GM19455 (cell line): ENCODE measurements around the gene ATXN10.
"Not testable (repeated sequence)": the region's sequence is repeated elsewhere in the genome, so short reads cannot be mapped to it uniquely, and the experiment has no call there.

Experiments used
- ATAC-seq: cut with Tn5 transposase; IDR thresholded peaks from one replicate; pipeline ENCODE4 v1.9.1; 2021; ENCODE audit not compliant: unreplicated experiment

ATXN10 gene

DNA sequence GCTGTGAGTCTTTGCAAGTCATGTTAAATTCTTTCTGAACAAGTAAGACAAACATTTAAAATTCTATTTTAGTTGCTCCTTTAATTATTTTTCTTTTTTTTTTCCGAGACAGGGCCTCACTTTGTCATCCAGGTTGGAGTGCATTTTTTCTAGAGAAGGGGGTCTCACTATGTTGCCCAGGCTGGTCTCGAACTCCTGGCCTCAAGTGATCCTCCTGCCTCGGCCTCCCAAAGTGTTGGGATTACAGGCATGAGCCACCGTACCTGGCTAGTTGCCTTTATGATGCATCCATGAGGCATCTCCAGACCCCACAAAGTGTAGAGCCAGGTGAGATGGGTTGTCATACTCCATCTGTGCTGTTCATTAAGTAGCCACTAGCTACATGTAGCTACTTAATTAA, 4.4 kb downstream of the ATXN10 start:
- no peak for ATAC-seq

DNA sequence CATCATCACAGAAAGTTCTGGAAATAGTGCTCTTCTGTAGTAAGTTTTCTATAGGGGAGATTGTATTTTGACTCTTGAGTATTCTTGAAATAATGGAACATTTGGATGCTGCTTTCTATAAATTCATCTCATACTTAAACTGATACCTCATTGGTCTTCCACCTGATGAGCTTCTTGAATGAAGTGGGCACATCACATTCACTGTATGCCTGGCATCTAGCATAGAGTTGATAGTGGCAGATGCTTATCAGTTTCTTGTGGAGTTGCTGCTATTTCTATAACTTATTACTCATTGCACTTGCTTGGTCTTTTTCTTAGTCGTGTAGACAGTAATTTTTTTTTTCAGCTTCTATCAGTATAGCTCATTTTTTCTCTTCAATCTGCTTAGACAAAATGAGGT, 5.4 kb downstream of the ATXN10 start:
- ATAC-seq: no peak

DNA sequence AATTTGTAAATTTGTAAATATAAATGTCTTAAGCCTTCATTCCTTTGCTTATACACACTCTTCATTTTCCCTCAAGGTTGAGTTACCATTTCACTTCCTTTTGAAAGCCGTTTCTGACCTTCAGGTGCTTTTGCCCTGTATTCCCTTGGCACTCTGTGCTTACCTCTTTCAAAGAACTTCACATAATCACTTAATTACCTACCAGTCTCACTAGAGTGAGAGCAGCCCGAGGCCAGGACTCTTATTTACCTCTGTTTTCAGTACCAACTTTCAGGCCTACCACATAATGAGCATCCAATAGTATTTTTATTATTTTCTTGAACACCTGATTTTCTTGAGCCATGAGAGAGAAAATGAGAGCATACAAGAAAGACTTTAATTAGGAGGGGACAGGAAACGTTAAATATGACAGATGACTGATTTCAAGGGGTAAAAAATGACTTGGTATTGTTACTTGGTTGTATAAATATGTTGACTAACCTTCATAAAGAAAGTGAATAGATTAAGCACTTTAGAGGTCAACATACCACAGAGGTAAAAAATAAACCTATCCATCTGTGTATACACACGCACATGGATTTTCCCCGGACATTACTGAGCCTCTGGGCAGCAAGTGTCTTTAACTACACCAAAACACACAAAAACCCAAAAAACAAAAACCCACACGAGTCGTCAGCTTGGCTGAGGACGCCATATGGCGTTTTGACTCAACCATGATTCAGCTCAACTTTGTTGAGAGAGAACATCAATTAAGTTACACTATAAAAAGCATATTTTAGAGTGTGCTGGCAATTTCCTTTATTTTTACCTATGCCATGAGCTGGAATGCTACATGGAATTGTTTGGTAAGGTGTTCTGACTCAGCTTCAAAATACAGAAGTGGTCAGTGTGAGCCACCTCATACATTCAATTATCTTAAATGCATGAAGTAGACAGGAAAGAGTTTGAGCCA, 7.6 kb downstream of the ATXN10 start:
- ATAC-seq: peak; percentile 51

DNA sequence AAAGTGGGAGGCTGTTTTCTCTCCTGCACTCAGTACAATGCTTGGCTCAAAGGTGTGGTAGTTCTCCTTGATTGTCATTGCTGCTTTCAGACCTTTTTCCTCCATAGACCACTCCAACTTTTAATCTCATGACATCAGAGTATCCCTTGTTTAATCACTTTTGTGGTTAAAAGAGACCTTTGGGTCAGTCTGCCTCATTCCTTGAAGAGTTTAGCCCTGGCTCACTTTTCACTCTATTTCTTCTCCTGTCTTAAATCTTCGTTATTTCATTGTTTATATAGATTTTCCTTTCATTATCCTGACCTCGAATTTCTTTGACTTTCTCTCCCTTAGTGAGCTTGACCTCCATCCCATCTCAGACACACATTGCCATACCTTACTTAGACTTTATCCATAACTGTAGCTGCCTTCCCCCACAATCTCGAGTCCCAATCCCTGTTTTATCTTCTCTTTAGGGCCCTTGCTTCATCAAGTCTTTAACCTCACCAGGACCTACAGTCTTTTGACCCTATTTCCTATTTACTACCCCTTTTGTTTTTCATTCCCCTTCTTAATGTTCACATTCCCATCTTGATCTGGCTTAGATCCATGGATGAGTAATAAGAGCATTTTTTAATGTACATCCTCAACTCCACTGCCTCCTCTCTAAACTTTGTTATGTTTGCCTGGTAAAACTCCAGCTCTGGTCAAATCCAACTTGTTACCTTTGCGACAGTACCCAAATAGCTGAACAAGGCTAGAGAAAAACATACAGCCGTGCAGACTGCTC, 9.5 kb downstream of the ATXN10 start:
- ATAC-seq: no peak

DNA sequence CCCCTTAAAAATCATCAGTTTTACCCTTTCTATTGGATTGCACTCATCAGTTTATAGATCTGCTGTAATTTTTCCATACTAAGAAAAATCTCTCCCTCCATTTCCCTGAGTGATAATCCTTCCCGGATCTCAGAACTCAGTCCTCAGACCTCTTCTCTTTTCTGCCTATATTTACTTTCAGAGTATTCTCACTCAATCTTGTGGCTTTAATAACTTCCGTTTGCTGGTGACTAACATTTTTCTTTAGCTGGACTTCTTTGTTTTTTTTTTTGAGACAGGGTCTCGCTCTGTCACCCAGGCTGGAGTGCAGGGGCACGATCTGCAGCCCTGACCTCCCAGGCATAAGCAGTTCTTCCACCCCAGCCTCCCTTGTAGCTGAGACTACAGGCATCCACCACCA, 10.4 kb downstream of the ATXN10 start:
- no peak for ATAC-seq

DNA sequence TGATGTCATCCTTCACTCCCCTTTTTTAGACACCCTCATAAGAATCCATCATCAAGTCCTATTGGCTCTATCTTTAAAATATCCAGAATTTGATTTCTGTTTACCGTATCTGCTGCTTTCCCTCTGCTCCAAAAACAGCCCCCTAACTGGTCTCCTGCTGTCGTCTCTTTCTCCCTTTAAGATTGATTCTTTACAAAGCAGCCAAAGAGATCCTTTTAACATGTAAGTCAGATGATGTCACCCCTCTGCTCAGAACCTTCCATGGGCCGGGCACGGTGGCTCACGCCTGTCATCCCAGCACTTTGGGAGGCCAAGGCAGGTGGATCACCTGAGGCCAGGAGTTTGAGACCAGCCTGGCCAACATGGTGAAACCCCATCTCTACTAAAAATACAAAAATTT, 11.1 kb downstream of the ATXN10 start:
- ATAC-seq: not testable (repeated sequence)

DNA sequence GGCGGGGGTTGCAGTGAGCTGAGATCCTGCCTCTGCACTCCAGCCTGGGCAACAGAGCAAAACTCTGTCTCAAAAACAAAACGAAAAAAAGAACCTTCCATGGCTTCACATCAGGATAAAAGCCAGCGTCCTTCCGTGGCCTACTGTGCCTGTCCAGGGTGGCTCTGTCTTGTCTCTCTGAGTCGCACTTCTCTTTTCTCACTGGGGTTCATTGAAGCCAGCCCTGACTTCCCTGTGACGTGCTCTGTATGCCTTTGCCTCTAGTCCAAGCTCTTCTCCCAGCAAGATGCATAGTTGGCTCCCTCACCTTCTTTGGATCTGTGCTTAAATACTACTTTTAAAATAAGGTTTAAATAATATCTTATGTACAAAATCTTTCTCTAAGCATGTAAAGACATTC, 11.6 kb downstream of the ATXN10 start:
- no peak for ATAC-seq

DNA sequence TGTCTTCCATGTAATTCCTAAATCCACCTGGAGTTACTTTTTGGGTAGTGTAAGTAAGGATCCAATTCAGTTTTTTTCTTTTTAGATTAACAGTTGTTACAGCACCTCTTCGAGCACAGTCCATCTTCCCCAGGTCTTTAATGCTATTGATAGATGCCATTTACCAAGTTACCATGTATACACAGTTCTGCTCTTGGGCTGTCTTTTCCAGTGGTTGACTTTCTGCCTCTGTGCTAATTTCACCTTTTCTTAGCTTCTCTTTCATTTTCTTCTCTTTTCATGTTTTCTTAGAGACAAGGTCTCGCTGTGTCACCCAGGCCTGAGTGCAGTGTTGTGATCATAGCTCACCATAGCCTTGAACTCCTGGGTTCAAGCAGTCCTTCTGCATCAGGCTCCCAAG, 12.0 kb downstream of the ATXN10 start:
- no peak for ATAC-seq

DNA sequence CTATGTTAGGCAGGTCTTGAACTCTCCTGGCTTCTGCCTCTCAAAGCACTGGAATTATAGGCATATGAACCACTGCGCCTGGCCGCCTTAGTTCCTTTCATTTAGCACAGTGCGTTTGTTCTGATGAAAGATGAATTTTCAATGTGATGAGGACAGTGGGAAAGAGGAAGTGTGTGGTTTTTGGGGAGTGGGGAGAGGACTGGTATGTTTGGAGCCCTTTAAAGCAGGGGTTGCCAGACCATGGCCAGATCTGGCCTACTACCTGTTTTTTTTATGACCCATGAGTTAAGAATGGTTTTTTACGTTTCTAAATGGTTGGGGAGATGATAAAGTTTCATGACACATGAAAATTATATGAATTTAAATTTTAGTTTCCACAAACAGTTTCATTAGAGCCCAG, 12.5 kb downstream of the ATXN10 start:
- ATAC-seq: no peak

DNA sequence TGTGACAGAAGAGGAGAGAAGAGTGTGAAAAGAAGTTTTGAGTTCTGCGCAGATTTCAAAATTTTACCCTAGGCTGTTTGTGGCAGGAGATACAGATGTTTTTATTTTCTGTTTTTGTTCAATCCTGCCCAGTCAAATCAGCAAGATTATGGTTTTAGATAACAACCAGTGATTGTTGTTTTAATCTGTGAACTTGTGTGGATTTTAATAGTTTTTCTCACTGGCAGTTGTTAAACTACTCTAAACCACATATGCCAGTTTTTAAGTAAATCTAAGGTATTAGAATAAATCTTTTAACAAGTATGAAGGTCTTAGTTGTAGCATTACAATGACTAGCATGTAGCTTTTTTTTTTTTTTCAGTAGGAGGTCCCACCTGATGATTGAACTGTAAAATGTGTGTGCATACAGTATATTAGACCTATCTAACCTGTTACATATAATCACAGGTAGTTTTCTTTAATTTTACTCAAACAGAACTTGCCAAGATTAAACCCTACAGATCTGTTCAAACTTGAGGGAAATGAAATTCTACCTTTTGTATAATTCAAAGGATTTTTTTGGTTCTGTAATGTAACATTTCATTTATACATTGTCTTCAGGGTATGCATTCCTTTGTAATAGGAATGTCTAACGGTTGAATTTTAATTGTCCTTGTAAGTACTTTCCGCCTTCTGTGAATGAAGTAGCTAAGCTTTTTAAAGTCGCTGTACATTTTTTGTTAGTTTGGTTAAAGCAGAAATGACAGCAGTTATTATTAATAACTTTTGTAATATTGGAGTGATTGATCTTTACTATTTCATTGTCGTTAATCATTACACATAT, 13.3 kb downstream of the ATXN10 start:
- ATAC-seq: no peak

DNA sequence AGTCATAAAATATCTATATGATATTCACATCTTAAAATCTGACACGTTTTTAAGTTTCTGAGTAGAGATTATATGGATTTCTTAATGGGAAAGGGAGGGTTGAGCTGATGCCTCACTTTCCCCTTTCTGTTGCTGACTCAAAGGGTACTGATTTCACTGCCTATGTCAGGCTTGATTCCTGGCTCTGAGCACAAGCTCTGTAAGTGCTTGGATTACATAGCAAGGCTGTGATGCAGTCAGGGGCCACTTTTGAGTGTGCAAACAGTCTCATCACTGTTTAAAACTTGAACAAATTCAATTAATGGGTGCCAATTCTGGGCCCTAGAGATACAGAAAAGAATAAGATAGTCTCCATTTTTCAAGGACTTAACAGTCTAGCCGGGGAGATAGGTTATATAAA, 14.4 kb downstream of the ATXN10 start:
- no peak for ATAC-seq

DNA sequence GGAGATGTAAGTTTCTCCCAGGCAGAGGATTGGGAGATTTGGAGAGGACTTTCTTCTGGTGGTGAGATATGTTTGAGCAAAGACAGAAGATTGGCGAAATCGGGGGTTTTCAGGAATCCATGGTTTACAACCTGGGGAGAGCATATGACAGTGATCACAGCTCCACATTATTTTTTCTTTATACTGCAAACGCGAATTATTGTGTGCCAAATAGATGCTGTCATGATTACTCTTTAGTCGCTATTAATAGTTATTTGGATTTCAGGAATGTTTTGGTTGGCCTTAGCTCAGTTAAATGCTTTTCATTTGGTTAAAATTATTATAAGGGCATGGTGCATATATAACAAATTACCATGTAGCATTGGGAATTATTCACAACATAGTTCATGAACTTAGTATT, 15.2 kb downstream of the ATXN10 start:
- no peak for ATAC-seq

DNA sequence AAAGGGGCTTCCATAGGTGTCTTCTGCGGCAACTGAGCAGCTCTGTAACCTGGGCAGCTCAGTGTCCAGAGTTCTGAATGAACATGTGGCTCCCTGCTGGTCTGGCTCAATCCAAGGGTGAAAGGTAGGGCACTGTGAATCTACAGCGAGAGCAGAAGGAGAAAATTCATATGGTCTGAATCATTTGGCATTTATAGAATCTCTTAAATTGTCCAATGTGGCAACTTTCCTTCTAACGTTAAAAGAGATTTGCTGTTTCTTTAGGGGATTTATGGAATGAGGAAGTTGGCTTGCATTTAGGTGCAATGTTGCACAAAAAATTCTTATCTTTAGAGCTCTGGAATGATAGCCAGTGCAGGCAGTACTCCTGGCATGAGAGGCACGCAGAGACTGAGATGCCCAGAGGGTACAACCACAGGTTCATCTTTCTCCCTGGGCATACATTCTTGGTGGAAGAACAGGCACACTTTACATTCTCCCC, 17.0 kb downstream of the ATXN10 start:
- no peak for ATAC-seq

DNA sequence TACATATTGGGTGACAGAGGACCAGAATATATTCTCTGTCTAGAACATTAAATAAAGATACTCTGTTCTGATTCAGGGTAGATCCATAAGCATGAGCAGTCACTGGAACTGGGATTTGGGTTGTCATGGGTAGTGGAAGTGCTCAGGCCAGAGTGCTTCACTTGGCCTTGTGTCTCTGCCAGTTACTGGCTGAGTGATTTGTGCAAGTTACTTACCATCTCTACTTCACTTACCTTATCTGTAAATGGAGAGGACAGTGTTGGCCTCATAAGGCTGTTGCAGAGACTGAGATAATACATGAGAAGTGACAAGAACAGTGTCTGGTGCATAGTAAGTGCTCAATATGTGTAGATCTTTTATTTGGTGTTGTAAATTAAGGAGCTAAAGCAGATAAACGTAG, 17.6 kb downstream of the ATXN10 start:
- no peak for ATAC-seq

DNA sequence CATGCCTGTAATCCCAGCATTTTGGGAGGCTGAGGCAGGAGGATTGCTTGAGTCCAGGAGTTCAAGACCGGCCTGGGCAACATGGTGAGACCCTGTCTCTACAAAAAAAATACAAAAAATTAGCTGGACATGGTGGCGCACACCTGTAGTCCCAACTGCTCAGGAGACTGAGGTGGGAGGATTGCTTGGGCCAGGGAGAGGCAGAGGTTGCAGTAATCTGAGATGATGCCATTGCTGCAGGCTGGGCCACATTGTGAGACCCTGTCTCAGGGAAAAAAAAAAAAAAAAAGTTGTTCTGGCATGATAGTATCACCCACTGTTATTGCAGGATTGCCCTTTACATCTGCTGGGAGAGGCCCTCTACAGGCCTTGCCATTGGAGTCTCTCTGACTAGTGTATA, 18.4 kb downstream of the ATXN10 start:
- no peak for ATAC-seq

DNA sequence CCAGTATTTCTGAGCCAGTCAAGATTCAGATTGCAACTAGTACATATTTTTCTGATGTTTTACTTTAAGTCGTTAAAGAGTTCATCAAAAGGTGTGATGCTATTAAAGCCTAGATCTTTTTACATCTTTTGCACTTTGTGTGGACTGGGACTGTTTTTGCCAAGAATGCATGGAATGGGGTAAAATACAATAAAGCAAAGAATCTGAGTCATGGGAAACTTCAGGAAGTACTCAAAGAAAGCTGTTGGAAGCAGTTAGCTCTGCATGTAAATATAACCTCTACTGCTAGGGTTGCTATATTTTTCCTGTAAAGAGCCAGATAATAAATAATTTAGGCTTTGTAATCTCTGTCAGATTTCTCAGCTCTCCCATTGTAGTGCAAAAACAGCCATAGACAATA, 20.9 kb downstream of the ATXN10 start:
- no peak for ATAC-seq

DNA sequence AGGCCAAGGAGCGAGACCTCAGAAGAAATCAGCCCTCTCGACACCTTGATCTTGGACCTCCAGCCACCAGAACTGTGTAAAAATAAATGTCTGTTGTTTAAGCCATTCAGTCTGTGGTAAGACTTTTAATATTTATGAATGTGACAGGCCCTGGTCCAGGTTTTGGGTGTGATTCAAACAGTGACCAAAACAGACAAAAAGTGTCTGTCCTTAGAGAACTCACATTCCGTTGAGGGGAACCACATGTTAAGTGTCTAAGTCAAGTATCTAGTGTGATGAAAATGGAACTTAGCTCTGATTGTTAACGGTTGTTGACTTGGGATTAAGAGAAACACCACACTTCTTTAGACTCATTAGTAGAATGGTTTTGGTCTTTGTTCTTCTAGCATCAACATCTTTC, 22.2 kb downstream of the ATXN10 start:
- ATAC-seq: no peak

DNA sequence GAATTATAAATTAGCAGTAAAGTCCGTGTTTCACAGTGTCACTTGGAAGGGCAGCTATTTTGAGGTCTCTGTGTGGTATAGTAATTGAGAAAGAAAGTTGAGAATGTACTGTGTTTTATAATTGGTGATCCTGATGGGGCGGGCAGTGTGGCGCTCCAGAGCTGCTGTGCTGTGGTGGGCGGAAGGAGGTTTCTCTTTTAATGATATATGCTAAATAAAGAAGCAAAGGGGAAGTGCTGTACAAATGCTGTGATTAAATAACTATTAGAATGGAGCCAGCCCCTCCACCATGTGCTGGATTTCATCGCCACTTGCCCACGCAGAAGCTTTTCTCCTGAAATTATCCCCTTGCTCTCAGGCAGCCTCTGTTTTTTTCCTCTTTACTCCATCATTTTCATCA, 24.6 kb downstream of the ATXN10 start:
- no peak for ATAC-seq

DNA sequence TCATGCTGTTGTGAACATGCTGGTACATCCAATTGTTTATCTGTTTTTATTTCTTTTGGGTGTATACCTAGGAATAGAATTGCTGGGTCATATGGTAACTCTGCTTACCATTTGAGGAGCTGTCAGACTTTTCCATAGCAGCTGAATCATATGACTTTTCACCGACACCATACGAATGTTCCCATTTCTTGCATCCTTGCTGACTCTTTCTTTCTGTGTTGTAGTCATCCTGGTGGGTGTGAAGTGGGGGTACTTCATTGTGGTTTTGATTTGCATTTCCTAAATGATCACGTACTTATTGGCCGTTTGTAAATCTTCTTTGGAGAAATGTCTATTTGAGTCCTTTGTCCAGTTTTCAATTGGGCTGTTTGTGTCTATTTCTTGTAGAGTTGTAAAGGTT, 26.5 kb downstream of the ATXN10 start:
- ATAC-seq: no peak

DNA sequence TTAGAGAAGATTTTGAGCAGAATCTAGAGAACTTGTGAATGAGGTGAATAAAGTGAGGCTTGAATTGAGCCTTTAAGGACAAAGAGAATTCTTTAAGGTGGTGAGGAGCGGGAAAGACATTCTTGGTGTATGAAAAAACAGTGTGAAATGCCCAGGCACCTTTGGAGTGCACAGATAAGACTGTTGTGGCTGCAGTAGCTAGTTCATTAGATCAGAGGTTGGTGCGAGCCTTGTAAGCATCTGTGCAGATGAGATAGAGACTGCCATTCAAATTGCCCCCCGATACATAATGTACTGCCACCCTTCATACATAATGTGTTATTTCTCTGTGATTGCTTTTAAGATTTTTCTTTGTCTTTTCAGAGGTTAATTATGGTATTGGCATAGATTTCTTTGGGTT, 31.3 kb downstream of the ATXN10 start:
- ATAC-seq: no peak

DNA sequence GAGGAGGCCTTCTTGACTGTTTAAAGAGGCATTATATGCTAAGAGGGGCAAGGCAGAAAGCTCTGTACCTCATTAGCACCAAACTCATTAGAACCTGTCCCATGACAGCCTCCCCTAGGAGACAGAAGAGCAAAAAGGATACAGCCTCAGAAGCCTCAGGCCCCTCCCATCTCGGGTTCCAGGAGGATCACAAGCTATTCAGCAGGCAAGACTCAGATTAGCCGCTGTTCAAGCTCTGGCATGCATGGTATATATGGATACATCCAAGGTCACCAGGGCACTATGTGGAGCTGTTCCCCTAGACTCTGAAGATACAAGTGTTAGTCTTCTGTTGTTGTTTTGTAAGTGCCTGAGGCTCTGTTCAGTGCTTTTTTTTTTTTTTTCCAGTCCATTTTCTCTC, 32.1 kb downstream of the ATXN10 start:
- no peak for ATAC-seq
